Lung (tissue), 12 donors: ENCODE results near the gene FAM81A. TPM values are rescaled to one million over a fixed set of nuclear protein-coding genes. Genes with fewer than 3 reads are reported as not detected.

Source experiments
- ATAC-seq: fragments of 200-7000 bp; cut with Tn5 transposase; one replicate; pipeline ENCODE4 v1.9.1; 2020; ENCODE audit warnings: moderate number of reproducible peaks; ENCODE audit not compliant: insufficient read depth, low FRiP score
- DNase-seq, 3 donors: peaks; one replicate each; pipeline ENCODE4 v3.0.0-alpha.2; 2013 to 2017
- H3K27ac ChIP-seq, 2 donors: one replicate each; pipeline ENCODE4 v1.5.1; 2013; ENCODE audit warnings: mild to moderate bottlenecking in 2 of 2, moderate library complexity in 2 of 2, control low read depth in 1 of 2, inconsistent platforms in 1 of 2, low read depth in 1 of 2, low read length in 1 of 2
- H3K27me3 ChIP-seq, 3 donors: one replicate each; pipeline ENCODE4 v1.5.1; 2013; ENCODE audit warnings: low read length in 2 of 3; ENCODE audit not compliant: control insufficient read depth in 3 of 3, insufficient read depth in 3 of 3
- H3K36me3 ChIP-seq, 4 donors: one replicate each; pipeline ENCODE4 v1.5.1; 2013; ENCODE audit warnings: low read length in 4 of 4, mild to moderate bottlenecking in 1 of 4, moderate library complexity in 1 of 4; ENCODE audit not compliant: control insufficient read depth in 4 of 4, insufficient read depth in 4 of 4
- H3K4me1 ChIP-seq, 5 donors: one replicate each; pipeline ENCODE4 v1.5.1; 2013; ENCODE audit warnings: low read length in 5 of 5, mild to moderate bottlenecking in 2 of 5, moderate library complexity in 1 of 5; ENCODE audit not compliant: control insufficient read depth in 5 of 5, insufficient read depth in 5 of 5
- H3K4me3 ChIP-seq: one replicate; pipeline ENCODE4 v1.5.1; 2013; ENCODE audit warnings: mild to moderate bottlenecking, control low read depth, moderate library complexity
- H3K9ac ChIP-seq, 2 donors: one replicate each; pipeline ENCODE4 v1.5.1; 2013; ENCODE audit warnings: low read length in 2 of 2, control low read depth in 1 of 2; ENCODE audit not compliant: insufficient read depth in 1 of 2
- H3K9me3 ChIP-seq, 4 donors: one replicate each; pipeline ENCODE4 v1.5.1; 2013; ENCODE audit warnings: low read length in 3 of 4, mild to moderate bottlenecking in 1 of 4, moderate library complexity in 1 of 4; ENCODE audit not compliant: control insufficient read depth in 4 of 4, insufficient read depth in 3 of 4
- WGBS, 2 donors: extraction: QIAGEN DNeasy Blood & Tissue Kit; methylation state at CpG; one replicate each; pipeline ENCODE4 v1.1.7; 2013; 5-methylcytosine and 5-hydroxymethylcytosine counted together
- polyA plus RNA-seq, 2 donors: library from polyadenylated mRNA; stranded (reverse); fragments of 200-250 nt; gene quantifications; one replicate each; pipeline ENCODE4 v1.2.1, GENCODE V29; 2013
- total RNA-seq, 2 donors: library from RNA; depleted of rRNA in 1 of 2; stranded (reverse); fragments of >200 nt in 1 of 2; gene quantifications; one replicate each; pipeline ENCODE4 v1.2.1, GENCODE V29; 2014 to 2021
- TF ChIP-seq, protein P1 (sequence below): IDR thresholded peaks from 2 replicates; pipeline ENCODE4 v1.5.1; 2012; ENCODE audit warnings: mild to moderate bottlenecking; ENCODE audit errors: control extremely low read depth, extremely low read depth
- donor health status: control.
- donor health status: control.
- donor health status: Bipolar disorder and iron deficiency.
- donor health status: healthy.
- donor health status: DM: yes; HTN: yes; CAD: no.

FAM81A gene
- total and polyA plus RNA-seq, 4 donors, result 0.67 to 2.9 (median 1.7) TPM

DNA sequence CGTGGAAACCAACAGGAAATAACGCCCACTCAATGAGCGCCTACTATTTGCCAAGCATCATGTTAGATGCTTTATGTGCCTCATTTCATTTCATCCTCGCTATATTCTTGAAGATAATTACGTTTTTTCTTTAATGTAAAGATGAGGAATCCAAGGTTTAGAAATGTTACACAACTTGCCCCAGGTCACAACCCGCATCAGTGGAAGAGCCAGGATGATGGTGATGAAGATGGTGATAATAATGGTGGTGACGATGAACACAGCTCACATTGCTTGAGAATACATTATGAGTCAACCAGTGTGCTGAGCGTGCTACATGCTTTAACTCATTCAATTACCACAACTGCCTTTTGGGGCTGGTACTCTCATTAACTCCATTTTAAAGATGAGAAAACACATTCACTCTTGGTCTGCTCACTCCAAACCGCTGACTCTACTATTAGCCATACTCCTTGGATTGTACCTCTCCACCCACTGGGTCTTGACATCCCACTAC, 43.8 kb upstream of the FAM81A start:
- Histone ChIP-seq H3K9me3 (no peaks in the 10 kb centered on the region), H3K9ac (no peak overlapping the region), H3K4me1 (no peaks in the 10 kb centered on the region), H3K4me3 (no peak overlapping the region), H3K27me3 (no peaks in the 10 kb centered on the region), H3K27ac (no peak overlapping the region), H3K36me3 (no peaks in the 10 kb centered on the region)
- 90 to 91% methylated on average over 9 of the region's 9 CpGs for WGBS, 2 donors
- DNase-seq (no peak), ATAC-seq (no peak)
- TF ChIP-seq, protein P1, sequence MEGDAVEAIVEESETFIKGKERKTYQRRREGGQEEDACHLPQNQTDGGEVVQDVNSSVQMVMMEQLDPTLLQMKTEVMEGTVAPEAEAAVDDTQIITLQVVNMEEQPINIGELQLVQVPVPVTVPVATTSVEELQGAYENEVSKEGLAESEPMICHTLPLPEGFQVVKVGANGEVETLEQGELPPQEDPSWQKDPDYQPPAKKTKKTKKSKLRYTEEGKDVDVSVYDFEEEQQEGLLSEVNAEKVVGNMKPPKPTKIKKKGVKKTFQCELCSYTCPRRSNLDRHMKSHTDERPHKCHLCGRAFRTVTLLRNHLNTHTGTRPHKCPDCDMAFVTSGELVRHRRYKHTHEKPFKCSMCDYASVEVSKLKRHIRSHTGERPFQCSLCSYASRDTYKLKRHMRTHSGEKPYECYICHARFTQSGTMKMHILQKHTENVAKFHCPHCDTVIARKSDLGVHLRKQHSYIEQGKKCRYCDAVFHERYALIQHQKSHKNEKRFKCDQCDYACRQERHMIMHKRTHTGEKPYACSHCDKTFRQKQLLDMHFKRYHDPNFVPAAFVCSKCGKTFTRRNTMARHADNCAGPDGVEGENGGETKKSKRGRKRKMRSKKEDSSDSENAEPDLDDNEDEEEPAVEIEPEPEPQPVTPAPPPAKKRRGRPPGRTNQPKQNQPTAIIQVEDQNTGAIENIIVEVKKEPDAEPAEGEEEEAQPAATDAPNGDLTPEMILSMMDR, result no peak

DNA sequence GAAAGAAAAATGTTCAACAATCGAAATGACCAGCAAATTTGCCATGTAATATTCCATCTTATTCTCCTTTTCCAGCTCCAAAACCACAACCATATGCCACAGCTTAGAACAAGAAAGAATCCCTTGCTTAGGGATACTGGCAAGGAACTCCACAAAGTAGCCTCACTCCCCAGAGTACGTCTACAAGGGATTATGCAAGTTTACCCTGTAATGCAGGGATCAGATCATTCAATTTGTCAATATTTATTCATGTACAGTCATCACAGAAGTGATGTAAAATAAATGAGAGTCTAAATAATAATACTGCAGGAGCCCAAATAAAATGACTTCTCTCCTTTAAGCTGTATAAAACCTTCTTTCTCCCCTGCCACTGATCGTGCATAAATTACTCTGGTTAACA, 41.8 kb upstream of the FAM81A start:
- WGBS, 2 donors, result 67 to 70% methylated on average over 3 of the region's 3 CpGs
- DNase-seq (no peak), ATAC-seq (no peak)

DNA sequence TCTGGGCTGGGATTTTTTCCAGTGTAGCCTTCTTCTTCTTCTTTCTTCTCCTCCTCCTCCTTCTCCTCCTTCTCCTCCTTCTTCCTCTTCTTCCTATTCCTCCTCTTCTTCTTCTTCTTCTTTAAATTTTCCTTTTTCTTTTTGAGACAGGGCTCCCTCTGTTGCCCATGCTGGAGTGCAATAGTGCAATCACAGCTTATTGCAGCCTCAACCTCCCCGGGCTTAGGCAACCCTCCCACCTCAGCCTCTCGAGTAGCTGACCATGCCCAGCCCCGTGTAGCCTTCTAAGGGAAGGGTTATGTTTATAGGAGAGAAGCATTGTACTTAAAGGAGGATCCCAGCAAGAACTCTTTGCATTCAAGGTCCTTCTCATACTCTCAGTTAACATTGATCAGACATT, 41.3 kb upstream of the FAM81A start:
- Histone ChIP-seq H3K9me3 (no peaks in the 10 kb centered on the region), H3K27me3 (peaks cover 0 to 4% (median 0%) of the 10 kb centered on the region in 3 donors), H3K4me3 (no peak overlapping the region), H3K36me3 (no peaks in the 10 kb centered on the region), H3K4me1 (peaks cover 0 to 4% (median 0%) of the 10 kb centered on the region in 5 donors), H3K27ac (no peak overlapping the region), H3K9ac (no peak overlapping the region)
- DNase-seq (no peak), ATAC-seq (no peak)
- 46 to 59% methylated on average over 3 of the region's 3 CpGs for WGBS, 2 donors
- TF ChIP-seq, protein P1, result no peak

More for the DNA sequence above, 41.8 kb upstream of the FAM81A start:
- TF ChIP-seq, protein P1, result no peak
- Histone ChIP-seq H3K9me3 (no peaks in the 10 kb centered on the region), H3K27me3 (peaks cover 0 to 2% (median 0%) of the 10 kb centered on the region in 3 donors), H3K36me3 (no peaks in the 10 kb centered on the region), H3K9ac (no peak overlapping the region), H3K4me3 (no peak overlapping the region), H3K27ac (no peak overlapping the region), H3K4me1 (peaks cover 0 to 4% (median 0%) of the 10 kb centered on the region in 5 donors)

DNA sequence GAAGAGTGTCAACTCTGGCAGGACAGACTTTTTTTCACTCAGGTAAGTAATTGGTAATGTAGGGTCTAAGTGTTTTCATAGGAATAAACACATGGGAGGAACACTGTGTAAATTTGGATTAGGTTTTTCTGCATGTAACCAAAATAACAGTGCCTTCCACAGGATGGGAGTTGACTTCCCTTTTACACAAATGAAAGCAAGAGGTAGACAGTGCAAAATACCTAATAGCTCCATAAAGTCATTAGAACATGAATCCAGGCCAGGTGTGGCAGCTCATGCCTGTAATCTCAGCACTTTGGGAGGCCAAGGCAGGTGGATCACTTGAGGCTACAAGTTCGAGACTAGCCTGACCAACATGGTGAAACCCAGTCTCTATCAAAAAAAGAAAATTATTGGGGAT, 39.8 kb upstream of the FAM81A start:
- 96 to 100% methylated on average over 1 of the region's 1 CpG for WGBS, 2 donors
- no peak for ATAC-seq

More for the DNA sequence above, 39.8 kb upstream of the FAM81A start:
- H3K4me3 ChIP-seq, result no peak overlapping the region
- TF ChIP-seq, protein P1, result no peak
- no peaks in the 10 kb centered on the region for H3K9me3 ChIP-seq
- no peaks in the 10 kb centered on the region for H3K36me3 ChIP-seq
- H3K9ac ChIP-seq, result no peak overlapping the region
- H3K27me3 ChIP-seq, result peaks cover 0 to 4% (median 0%) of the 10 kb centered on the region in 3 donors
- no peak overlapping the region for H3K27ac ChIP-seq
- no peak for DNase-seq
- H3K4me1 ChIP-seq, result peaks cover 0 to 4% (median 0%) of the 10 kb centered on the region in 5 donors
